ENCODE results near the gene EARS2.
"Not testable (repeated sequence)": the region's sequence is repeated elsewhere in the genome, so short reads cannot be mapped to it uniquely, and the experiment has no call there.

EARS2 gene

DNA sequence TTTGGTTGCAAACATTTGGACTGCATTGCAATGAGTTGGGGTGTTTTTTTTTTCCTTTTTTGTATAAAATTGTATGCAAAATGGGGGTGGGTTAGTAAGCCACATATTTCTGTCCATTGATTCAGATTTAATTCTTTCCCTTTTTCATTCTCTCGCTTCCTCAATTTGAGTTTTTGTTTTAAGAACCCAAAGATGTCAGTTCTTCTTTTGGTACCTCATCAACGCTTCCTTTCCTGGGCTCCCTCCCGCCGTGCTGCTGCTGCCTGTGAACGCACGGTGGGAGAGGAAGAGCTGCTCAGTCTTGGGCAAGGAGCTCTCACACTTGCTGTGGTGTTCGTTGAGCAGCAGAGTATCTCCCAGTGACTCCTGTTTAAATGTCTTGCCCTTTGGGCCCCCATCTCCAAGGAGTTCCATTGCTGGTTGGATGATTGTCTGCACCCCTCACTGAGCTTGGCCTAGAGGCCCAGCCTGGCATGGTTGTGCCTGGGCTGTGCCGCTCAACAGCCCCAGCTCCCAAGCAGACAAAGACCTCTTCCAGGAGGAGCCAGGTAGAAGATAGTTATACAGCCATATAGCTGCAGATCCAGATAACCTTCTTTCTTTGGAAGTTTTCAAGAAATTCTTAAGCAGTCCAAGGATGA is 14.0 kb upstream of the EARS2 start:
- peak in 8 of 56 donors; percentile 1 to 16 (median 6) for DNase-seq

DNA sequence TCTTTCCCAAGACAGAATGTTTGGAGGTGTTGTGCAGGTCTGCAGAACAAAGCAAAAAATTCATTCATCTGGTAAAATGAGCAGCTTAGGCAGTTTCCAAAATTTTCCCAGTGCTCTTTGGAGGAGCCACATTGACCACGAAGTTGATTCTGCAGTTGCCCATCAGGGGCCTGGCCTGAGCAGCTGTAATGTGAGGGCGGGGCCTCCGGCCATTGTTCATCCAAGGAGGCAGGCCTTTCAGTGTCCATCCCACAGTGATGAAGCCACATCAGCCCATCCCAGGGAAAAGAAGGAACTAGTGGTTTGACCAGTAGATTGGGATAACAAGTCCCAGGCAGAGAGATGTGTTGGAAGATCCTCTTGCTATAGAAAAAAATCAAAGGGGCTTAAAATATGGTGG is 10.5 kb upstream of the EARS2 start:
- DNase-seq = no peak

DNA sequence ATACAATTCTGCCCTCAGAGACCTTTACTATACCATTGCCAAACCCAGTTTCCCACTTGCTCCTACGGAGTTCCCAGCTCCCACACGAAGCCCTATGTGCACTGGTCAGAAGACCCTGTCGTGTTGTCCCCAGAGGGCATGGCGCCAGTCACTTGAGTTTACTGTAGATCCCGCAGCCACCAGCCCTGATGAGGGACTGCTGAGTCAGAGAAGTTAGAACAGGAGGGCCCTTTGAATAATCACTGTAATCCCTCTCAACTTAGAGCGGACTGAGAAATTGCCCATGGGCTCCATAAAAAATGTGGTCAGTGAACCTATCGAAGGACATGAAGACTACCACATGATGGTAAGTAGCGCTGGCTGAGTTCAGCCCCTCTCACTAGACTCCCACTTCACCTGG is 9.6 kb upstream of the EARS2 start:
- DNase-seq = no peak

DNA sequence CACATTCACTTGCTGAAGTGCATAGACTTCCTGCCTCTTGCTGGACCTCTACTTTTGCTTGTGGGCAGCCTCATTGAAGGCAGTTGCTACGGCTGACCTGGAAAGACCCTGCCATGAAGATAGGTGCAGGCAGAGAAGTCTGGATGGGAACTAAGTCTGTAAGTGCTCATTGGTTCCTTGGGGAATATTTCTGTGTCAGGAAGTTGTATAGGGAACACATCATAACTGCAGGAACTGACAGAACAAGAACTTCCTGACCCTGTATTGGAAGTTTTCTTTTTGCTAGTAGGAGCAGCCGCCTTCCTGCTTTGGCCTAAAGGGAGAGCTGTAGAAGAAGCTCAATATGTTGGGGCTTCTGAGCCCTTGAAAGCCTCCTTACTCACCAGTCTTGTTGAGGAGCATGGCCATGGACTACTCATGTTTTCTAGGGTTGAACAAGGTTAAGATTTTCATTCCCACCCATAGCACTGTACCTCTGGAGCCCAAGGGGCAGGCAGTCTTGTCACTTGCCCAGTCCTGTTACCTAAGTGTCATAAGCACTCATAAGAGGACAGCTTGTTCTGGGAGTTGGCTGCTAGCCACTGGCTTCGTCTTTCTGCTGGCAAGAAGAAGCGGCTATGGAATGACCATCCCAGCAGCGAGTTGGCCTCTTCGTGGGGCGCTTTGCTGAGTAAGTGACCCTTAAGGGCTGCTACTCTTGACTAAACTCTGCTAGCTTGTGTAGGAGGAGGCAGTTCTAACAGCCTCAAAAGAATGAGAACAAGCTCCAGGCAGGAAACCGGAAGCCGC is 7.6 kb upstream of the EARS2 start:
- peak in 1 of 56 donors; percentile 4 for DNase-seq

DNA sequence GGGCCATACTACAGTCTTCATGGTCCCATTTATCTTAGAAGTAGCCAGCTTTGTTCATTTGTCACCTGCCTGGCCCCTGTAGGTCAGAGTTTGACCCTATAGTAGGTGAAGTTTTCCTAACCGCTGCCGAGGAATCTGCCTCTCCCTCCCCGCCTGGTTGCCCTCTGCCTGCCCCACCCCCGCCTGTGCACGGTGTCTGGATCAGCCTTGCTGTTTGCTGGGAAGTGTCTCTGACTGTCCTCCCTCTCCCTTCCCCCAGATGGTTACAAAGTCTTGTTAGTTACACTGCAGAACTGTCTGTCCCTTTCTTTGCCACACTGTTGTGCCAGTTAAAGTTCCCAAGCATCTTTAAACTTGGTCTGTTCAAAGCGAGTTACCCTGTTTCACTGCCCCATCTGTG is 6.0 kb upstream of the EARS2 start:
- no peak for DNase-seq

DNA sequence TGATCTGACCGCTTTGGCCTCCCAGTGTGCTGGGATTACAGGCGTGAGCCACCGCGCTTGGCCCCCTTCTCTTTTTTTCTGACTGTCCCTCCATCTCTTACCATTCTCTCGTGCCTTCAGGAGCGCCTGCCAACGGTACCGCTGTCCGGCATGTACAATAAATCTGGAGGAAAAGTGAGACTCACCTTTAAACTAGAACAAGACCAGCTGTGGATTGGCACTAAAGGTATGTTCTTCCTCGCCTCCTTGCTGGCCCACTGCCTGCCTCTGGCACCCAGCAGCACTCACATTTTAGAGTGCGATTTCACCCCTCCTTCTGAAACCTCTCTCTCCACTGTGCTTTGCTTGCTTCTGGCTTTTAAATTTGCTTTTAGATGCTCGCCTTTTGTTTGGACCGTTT is 5.4 kb upstream of the EARS2 start:
- DNase-seq = no peak

DNA sequence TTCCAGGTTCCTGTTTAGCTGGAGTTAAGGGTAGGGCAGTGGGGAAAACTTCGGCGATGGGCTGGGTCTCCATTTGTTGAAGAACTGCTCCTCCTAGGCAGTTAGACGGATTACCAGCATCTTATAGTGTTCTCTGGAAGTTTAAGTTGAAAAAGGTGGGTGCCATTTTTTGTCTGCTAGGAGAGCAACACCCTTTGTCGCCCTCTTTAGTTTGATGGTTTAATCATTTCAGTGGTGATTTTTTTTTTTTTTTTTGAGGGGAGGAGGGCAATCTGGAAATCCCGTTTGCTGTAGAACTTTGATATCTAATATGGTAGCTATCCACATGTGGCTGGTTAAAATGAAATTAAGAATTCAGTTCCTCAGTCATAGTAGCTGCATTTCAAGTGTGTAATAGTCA is 4.4 kb upstream of the EARS2 start:
- no peak for DNase-seq

DNA sequence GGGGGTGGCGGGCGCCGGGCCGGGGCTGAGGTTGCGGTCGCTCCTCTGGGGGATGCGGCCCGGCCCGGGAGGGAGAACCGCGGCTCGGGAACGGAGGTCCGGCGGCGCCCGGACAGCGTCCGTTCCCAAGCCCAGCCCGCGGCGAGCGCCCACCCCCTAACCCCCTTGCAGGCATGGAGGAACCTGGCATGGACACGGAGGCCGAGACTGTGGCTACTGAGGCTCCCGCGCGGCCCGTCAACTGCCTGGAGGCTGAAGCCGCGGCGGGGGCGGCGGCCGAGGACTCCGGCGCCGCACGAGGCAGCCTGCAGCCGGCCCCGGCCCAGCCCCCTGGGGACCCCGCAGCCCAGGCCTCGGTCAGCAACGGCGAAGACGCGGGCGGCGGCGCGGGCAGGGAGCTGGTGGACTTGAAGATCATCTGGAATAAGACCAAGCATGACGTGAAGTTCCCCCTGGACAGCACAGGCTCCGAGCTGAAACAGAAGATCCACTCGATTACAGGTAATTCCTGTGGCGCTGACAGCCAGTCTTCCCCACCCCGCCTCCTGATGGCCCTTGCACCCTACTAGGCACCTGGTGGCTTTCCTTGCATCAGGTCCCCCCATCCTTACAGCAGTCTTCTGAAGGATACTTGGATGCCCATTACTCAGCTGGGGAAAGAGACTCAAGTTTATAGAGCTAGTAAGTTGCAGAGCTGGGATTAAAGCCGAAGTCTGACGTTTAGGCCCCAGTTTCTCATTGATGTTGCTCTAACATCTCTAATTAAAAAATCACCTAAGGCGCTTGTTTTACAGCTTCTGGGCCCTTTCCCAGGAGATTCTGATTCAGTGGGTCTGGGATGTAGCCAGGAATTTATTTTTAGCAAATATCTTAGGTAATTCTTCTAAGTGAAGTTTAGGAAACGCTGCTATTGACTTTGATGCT is 891 bp upstream of the EARS2 start:
- peak in 14 of 56 donors; percentile 6 to 60 (median 36) for DNase-seq

DNA sequence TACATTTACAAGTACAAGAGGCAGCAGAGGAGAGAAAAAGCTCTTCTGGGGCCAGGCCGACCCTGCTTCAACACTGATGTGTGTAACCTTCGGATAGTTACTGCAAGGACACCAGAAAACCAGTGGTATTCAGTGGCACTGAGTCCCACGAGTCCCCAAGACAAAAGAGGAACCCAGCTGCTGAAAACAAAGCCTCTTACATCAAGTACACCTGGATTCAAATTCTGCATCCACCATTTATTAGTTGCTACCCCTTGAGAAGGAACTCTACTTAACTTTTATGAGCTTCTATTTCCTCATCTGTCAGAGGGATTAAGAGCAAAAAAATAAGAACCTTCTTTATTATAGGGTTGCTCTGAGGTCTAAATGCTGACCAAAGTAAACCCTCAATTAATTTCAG is 2.6 kb downstream of the EARS2 start:
- DNase-seq = no peak

DNA sequence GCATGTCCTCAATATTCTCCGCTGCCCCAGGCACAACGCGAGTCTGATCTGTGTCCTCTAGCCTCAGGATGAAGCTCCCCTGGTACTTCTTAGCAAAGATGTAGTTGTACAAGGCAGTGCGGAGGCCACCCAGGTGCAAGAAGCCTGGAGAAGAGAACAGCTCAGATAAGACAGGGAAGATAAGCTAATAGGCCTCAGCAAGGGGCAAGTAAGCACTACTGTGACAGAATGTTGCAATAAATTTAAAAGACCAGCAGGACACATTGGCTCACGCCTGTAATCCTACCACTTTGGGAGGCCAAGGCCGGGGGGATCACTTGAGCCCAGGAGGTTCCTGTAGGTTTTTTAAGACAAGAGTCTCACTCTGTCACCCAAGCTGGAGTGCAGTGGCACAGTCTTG is 5.0 kb downstream of the EARS2 start:
- no peak for DNase-seq

DNA sequence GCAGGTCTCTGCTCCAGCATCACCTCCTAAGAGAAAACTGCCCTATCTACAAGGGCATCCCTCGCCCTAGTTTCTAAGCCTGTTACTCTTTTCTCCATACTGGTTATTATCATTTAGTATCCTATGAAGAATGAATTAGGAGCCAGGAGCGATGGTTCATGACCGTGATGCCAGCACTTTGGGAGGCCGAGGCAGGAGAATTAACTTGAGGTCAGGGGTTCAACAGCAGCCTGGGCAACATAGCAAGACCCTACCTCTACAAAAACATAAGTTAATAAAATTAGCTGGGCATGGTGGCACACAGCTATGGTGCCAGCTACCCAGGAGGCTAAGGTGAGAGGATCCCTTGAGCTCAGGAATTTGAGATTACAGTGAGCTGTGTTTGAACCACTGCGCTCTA is 7.2 kb downstream of the EARS2 start:
- no peak for DNase-seq

DNA sequence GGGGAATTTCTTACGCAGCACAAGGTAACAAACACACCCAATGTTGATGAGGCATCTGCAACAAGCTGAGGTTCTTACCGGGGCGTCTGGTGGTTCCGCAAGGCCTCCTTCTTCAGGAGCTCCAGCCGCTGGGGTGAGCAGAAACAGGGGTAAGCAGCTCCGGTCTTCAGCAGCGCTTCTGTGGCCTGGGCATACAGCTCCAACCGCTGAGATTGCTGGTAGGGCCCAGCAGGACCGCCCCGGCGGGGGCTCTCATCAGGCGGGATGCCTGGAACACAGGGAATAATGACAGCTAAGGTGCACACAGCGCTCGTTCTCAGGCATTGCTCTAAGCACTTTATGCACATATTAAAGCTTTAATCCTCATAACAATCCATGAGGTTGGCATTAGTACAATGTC is 12.7 kb downstream of the EARS2 start:
- no peak for DNase-seq

DNA sequence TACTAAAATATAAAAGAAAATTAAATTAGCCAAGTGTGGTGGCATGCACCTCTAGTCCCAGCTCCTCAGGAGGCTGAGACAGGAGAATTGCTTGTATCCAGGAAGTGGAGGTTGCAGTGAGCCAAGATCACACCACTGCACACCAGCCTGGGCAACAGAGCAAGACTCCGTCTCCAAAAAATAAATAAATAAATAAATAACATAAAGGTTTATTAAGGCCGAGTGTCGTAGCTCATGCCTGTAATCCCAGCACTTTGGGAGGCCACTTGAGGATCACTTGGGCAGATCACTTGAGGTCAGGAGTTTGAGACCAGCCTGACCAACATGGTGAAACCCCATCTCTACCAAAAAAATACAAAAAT is 16.4 kb downstream of the EARS2 start:
- not testable (repeated sequence) for DNase-seq

DNA sequence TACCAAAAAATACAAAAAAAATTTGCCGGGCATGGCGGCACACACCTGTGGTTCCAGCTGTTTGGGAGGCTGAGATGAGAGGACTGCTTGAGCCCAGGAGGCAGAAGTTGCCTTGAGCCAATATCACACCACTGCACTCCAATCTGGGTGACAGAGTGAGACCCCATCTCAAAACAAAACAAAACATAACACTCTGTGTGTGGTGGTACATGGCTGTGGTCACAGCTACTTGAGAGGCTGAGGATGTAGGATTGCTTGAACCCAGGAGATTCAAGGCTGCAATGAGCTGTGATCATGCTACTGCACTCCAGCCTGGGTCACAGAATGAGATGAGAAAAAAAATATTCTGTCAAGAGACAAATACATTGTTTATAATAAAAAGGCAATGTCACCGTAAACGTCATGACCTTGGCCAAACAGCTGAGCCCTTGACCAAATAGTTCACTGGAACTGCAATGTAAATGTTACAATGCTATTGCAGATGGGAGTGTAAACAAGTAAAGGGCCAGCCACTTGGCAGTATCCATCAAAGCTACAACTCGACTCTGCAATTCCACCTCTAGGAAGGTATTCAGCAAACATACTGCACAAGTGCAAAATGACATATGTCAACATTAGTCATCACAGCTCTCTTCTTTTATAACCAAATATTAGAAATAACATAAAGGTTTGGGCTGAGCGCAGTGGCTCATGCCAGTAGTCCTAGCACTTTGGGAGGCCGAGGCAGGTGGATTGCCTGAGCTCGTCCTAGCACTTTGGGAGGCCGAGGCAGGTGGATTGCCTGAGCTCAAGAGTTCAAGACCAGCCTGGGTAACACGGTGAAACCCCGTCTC is 16.9 kb downstream of the EARS2 start:
- no peak for DNase-seq

DNA sequence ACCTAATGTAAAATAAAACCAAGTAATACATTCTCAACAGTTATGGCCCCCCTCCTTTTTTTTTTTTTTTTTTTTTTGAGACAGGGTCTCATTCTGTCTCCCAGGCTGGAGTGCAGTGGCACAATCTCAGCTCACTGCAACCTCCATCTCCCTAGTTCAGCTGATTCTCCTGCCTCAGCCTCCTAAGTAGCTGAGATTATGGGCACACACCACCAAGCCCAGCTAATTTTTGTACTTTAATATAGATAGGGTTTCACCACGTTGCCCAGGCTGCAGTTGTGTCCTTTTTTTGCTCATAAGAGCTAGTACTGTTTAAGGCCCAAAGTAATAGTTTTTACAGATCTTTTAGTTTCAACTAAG is 18.3 kb downstream of the EARS2 start:
- no peak for DNase-seq

DNA sequence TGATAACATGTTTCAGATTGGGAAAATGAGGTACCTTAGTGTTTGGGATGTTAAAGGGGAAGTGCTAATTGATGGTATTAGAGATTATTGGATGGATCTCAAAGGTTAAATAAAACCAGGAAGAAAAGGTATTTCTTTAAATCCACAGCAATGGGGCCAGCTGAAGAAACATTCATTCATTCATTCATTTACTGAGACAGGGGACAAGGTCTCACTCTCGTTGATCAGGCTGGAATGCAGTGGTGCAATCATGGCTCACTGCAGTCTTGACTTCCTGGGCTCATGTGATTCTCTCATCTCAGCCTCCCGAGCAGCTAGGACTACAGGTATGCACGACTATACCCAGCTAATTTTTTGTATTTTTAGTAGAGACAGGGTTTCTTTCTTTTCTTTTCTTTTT is 19.8 kb downstream of the EARS2 start:
- DNase-seq = no peak

DNA sequence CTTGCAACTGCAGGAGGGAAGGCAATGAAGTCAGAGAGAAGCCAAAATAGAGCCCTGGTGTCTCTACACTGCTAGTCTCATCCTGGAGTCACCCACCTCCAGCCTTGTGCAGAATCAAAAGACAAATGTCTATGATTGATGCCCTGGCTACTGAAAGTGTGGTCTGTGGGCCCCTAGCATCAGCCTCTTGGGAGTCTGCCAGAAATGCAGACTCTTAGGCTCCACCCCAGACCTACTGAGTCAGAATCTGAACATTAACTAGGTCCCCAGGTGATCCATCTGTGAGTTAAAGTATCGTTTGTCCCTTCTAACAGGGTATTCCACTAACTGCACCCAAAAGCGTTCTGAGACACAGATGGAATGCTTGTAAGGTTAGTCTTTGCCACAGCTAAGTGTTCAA is 21.2 kb downstream of the EARS2 start:
- DNase-seq = no peak

DNA sequence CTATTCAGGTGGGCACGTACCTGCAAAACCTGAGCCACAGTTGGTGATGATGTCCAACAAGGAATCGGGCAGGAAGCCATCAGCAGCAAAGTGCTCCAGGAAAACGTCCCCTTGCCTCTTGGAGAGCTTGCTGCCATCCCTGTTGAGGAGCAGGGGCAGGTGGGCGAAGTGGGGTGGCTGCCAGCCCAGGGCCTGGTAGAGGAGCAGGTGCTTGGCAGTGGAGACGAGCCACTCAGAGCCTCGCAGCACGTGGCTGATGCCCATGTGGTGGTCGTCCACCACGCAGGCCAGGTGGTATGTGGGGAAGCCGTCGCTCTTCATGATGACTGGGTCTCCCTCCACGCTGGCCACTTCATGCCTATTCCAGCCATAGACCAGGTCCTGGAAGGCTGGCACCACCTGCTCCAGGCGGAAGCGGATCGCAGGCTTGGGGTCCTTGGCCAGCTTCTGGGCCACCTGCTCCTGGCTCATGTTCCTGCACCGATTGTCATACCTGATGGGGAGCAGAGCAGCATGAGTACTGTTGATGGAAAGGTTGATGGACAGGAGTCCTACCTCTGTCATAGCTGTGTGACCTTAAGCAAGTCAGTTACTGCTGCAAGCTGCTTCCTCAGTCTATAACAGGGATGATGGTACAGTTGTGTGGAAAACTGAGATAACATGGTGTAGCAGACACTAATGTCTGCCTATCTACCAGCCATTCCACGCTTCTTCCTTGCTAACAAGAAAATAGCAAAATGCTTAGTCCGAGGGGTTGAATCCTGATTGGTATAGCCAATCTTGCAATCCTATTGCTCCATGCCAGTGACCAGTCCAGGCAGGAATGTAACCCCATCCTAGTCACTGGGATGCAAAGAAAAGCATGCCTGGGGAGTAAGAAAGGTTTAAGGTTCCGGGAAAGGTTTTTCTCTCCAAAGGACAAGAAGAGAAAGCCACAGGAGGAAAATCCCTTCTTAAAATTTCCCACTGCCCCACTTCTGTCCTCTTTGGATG is 22.0 kb downstream of the EARS2 start:
- DNase-seq = no peak

DNA sequence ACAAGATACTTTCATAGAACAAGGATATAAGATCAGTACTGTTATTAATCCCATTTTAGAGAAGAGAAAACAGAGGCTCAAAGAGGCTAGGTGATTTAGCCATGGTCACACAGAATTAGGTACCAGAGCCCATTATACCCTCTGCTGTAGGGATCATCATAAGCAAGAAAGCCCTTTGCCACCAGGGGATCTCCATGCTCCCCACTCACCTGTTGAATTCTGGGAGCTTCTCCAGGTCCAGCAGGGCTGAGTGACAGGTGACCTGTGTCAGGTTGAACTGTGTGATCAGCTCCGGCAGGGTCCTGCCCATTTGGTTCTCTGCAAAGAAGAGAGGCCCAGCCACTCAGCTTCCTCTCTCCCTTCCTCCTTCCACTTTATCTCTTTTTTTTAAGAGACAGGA is 24.7 kb downstream of the EARS2 start:
- DNase-seq = no peak

DNA sequence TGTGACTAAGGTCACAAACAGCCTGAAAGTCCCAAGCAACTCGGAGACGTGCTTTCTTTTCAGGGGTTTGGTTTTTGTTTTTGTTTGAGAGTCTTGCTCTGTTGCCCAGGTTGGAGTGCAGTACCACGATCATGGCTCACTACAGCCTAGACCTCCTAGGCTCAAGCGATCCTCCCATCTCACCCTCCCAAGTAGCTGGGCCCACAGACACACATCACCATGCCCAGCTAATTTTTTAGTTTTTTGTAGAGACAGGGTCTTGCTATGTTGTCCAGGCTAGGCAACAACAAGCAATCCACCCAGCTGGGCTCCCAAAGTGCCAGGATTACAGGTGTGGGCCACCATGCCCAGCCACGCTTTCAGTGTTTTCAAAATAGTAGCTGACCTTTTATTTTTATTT is 27.1 kb downstream of the EARS2 start:
- DNase-seq = no peak

Measured in nucleus accumbens (tissue), 56 donors.